GM12878 (cell line): ENCODE measurements around the gene UXS1.
A peak's percentile ranks its signal among the peaks of the same experiment; 100 is the strongest.

ENCODE experiments used
- CHD1 ChIP-seq: IDR thresholded peaks from 2 replicates; pipeline ENCODE4 v1.6.1; 2012; ENCODE audit warnings: low read depth, low read length, improper control_type of control experiment
- CREM ChIP-seq: IDR thresholded peaks from 2 replicates; pipeline ENCODE4 v1.6.1; 2014; ENCODE audit warnings: antibody characterized with exemption, low read depth
- IKZF1 ChIP-seq: fragments of 450-650 bp; conservative IDR thresholded peaks from 2 replicates; pipeline ENCODE4 v1.6.1; 2017; ENCODE audit warnings: antibody characterized with exemption, mild to moderate bottlenecking
- MXI1 ChIP-seq: fragments of 150-350 bp; IDR thresholded peaks from 2 replicates; pipeline ENCODE4 v1.6.1; 2011; ENCODE audit warnings: low read depth, mild to moderate bottlenecking, inconsistent platforms, low read length, improper control_type of control experiment
- NFYB ChIP-seq: IDR thresholded peaks from 2 replicates; pipeline ENCODE4 v1.6.1; 2011; ENCODE audit warnings: low read depth, mild to moderate bottlenecking, low read length, improper control_type of control experiment, moderate library complexity; ENCODE audit not compliant: insufficient read depth
- POLR2A ChIP-seq: IDR thresholded peaks from 2 replicates; pipeline ENCODE4 v1.6.1; 2011; ENCODE audit warnings: low read depth, mild to moderate bottlenecking, low read length
- POLR2AphosphoS5 ChIP-seq: IDR thresholded peaks from 2 replicates; pipeline ENCODE4 v1.6.1; 2011; ENCODE audit warnings: mild to moderate bottlenecking, low read length, inconsistent platforms
- SMAD1 ChIP-seq: fragments of 450-650 bp; IDR thresholded peaks from 2 replicates; pipeline ENCODE4 v1.6.1; 2018; ENCODE audit warnings: mild to moderate bottlenecking, low read depth; ENCODE audit not compliant: partially characterized antibody
- STAT1 ChIP-seq: fragments of 450-650 bp; conservative IDR thresholded peaks from 2 replicates; pipeline ENCODE4 v1.6.1; 2014; ENCODE audit warnings: antibody characterized with exemption, mild to moderate bottlenecking
- YY1 ChIP-seq: IDR thresholded peaks from 2 replicates; pipeline ENCODE4 v1.6.1; 2011; ENCODE audit warnings: low read depth, mild to moderate bottlenecking, low read length
- TF ChIP-seq, protein P1 (sequence below), 3 experiments: IDR thresholded peaks in 2 of 3; conservative IDR thresholded peaks in 1 of 3; 2 replicates each; pipeline ENCODE4 v1.5.1; 2011; ENCODE audit warnings: low read depth in 3 of 3, low read length in 3 of 3, mild to moderate bottlenecking in 3 of 3, control low read depth in 2 of 3, moderate library complexity in 2 of 3, inconsistent platforms in 1 of 3, mixed read lengths in 1 of 3; ENCODE audit not compliant: control insufficient read depth in 2 of 3, insufficient read depth in 1 of 3; ENCODE audit errors: extremely low read depth in 1 of 3
- TF ChIP-seq, protein P2 (sequence below): IDR thresholded peaks from 2 replicates; pipeline ENCODE4 v1.6.1; 2012; ENCODE audit warnings: mild to moderate bottlenecking, low read depth, low read length
- TF ChIP-seq, protein P3 (sequence below): fragments of 450-650 bp; IDR thresholded peaks from 2 replicates; pipeline ENCODE4 v1.6.1; 2017; ENCODE audit warnings: mild to moderate bottlenecking, moderate library complexity

DNA sequence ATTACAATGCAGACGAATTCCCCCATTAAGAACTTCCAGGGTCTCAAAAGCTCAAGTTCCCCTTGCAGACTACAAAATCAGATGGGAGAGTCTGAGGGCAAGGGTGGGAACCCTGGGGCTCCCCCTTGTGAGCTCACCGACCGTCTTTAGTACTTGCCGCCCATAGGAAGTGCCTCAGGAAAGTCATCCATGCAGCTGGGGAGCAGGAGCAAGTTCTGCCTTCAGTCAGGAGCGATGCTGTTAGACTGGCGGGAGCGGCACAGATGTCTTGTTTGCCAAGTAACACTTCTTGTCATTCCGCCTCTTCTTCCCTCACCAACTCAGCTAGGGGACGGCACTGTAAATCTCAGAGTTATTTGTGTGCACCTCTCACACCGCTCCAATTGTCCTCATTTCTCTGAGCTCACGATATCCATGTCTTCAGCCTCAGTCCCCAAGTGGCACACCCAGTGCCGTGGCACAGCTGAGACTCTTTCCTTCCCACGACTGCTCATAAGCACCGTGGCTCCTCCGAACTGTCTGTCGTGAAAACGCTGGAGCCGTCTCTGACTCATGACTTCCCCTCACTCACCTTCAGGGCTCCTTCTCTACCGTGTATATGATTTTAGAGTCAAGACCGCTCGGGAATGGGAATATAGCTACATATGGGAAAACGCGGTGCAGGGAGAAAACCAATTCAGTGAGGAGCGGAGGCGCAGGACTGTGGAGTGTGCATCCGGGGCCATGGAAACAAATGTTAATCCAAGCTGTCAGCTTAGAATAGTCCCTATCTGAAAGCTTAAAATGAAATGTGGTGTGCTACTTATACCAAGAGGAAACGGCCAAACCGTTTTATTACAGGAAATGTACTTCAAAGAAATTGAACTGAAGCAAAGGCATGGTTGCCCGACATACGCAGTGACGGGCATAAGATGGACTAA, 34.0 kb downstream of the UXS1 start:
- TF ChIP-seq IKZF1 (no peak), MXI1 (no peak), CREM (no peak), SMAD1 (no peak), CHD1 (no peak), POLR2A (peak; percentile 32; the same call in 1 of the 2 replicates), NFYB (no peak), STAT1 (no peak), POLR2AphosphoS5 (no peak), YY1 (no peak)
- TF ChIP-seq, protein P1, sequence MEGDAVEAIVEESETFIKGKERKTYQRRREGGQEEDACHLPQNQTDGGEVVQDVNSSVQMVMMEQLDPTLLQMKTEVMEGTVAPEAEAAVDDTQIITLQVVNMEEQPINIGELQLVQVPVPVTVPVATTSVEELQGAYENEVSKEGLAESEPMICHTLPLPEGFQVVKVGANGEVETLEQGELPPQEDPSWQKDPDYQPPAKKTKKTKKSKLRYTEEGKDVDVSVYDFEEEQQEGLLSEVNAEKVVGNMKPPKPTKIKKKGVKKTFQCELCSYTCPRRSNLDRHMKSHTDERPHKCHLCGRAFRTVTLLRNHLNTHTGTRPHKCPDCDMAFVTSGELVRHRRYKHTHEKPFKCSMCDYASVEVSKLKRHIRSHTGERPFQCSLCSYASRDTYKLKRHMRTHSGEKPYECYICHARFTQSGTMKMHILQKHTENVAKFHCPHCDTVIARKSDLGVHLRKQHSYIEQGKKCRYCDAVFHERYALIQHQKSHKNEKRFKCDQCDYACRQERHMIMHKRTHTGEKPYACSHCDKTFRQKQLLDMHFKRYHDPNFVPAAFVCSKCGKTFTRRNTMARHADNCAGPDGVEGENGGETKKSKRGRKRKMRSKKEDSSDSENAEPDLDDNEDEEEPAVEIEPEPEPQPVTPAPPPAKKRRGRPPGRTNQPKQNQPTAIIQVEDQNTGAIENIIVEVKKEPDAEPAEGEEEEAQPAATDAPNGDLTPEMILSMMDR (IDR thresholded peaks at IDR 0.05 in 2 of 3, conservative IDR thresholded peaks at IDR 0.05 in 1 of 3; ENCODE audit: control insufficient read depth in 2 of 3, extremely low read depth in 1 of 3, insufficient read depth in 1 of 3, low read depth in 3 of 3, low read length in 3 of 3) = no peak
- TF ChIP-seq, protein P2, sequence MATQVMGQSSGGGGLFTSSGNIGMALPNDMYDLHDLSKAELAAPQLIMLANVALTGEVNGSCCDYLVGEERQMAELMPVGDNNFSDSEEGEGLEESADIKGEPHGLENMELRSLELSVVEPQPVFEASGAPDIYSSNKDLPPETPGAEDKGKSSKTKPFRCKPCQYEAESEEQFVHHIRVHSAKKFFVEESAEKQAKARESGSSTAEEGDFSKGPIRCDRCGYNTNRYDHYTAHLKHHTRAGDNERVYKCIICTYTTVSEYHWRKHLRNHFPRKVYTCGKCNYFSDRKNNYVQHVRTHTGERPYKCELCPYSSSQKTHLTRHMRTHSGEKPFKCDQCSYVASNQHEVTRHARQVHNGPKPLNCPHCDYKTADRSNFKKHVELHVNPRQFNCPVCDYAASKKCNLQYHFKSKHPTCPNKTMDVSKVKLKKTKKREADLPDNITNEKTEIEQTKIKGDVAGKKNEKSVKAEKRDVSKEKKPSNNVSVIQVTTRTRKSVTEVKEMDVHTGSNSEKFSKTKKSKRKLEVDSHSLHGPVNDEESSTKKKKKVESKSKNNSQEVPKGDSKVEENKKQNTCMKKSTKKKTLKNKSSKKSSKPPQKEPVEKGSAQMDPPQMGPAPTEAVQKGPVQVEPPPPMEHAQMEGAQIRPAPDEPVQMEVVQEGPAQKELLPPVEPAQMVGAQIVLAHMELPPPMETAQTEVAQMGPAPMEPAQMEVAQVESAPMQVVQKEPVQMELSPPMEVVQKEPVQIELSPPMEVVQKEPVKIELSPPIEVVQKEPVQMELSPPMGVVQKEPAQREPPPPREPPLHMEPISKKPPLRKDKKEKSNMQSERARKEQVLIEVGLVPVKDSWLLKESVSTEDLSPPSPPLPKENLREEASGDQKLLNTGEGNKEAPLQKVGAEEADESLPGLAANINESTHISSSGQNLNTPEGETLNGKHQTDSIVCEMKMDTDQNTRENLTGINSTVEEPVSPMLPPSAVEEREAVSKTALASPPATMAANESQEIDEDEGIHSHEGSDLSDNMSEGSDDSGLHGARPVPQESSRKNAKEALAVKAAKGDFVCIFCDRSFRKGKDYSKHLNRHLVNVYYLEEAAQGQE = no peak
- TF ChIP-seq, protein P3, sequence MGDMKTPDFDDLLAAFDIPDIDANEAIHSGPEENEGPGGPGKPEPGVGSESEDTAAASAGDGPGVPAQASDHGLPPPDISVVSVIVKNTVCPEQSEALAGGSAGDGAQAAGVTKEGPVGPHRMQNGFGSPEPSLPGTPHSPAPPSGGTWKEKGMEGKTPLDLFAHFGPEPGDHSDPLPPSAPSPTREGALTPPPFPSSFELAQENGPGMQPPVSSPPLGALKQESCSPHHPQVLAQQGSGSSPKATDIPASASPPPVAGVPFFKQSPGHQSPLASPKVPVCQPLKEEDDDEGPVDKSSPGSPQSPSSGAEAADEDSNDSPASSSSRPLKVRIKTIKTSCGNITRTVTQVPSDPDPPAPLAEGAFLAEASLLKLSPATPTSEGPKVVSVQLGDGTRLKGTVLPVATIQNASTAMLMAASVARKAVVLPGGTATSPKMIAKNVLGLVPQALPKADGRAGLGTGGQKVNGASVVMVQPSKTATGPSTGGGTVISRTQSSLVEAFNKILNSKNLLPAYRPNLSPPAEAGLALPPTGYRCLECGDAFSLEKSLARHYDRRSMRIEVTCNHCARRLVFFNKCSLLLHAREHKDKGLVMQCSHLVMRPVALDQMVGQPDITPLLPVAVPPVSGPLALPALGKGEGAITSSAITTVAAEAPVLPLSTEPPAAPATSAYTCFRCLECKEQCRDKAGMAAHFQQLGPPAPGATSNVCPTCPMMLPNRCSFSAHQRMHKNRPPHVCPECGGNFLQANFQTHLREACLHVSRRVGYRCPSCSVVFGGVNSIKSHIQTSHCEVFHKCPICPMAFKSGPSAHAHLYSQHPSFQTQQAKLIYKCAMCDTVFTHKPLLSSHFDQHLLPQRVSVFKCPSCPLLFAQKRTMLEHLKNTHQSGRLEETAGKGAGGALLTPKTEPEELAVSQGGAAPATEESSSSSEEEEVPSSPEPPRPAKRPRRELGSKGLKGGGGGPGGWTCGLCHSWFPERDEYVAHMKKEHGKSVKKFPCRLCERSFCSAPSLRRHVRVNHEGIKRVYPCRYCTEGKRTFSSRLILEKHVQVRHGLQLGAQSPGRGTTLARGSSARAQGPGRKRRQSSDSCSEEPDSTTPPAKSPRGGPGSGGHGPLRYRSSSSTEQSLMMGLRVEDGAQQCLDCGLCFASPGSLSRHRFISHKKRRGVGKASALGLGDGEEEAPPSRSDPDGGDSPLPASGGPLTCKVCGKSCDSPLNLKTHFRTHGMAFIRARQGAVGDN = no peak
